HG02571 (cell line): ENCODE measurements around the gene MILR1.
"Not testable (repeated sequence)": the region's sequence is repeated elsewhere in the genome, so short reads cannot be mapped to it uniquely, and the experiment has no call there.

Experiments used
- ATAC-seq: cut with Tn5 transposase; IDR thresholded peaks from one replicate; pipeline ENCODE4 v1.9.1; 2021; ENCODE audit warnings: mild to moderate bottlenecking, moderate library complexity; ENCODE audit not compliant: unreplicated experiment

MILR1 gene, protein sequence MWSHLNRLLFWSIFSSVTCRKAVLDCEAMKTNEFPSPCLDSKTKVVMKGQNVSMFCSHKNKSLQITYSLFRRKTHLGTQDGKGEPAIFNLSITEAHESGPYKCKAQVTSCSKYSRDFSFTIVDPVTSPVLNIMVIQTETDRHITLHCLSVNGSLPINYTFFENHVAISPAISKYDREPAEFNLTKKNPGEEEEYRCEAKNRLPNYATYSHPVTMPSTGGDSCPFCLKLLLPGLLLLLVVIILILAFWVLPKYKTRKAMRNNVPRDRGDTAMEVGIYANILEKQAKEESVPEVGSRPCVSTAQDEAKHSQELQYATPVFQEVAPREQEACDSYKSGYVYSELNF

DNA sequence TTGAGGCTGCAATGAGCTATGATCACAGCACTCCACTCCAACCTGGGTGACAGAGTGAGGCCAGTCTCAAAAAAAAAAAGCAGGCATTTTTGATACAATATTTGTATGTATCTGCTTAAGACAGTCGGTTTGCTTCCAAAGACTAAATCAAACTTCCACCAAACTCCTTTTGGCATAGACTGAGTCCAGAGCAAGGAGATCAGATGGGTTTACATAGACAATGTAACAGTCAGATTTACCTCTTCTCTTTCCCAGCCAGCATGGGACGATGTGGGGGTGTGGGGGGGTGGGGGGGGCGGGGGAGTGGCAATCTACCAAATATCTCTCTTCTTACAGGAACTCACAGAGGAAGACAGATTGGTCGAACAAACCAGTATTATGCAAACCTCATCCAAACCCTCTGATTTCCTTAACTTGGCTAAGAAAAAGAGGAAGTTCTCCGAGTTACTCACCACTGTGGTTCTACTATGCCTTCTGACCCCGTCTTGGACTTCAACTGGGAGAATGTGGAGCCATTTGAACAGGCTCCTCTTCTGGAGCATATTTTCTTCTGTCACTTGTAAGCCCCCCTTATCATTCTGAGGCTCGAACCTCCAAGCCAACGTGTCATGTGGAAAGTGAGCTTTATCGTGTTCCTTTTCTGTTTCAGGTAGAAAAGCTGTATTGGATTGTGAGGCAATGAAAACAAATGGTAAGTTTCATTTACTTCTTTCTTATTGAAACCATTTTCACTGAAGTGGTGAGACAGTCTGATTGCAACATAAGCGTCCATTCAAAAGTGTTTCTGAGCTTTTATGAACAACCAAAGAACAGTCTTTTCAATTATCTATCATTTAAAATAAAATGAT, at the start of gene MILR1:
MILR1 (plus strand) TSS at position 451 of the 848 bp plus-strand sequence; CDS start at position 505, 54 bp downstream.
- no peak for ATAC-seq

DNA sequence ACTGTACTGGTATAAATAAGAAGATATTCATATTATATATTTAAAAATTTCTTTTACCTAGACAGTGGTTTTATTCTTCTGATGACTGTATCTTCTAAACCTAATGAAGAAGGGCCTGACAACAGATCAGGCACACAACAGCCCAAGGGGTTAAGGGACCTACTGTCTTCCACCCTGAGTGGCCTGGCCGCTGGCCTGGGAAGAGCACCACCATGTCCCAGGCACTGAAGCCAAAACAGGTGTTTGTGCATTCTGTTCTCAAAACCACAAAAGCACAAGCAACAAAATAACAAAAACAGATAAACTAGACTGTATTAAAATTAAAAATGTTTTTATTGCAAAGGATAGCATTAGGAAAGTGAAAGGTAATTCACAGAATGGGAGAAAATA, 49.2 kb upstream of the MILR1 start:
- no peak for ATAC-seq

DNA sequence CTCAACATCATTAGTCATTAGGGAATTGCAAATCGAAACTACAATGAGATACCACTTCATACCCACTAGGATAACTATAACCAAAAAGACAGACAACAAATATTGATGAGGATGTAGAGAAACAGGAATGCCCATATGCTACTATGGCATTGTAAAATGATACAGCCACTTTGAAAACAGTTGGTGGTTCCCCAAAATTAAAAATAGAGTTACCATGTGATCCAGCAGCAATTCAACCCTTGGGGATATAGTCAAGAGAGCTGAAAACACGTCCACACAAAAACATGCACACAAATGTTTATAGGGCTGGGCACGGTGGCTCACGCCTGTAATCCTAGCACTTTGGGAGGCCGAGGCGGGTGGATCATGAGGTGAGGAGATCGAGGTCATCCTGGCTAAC, 48.3 kb upstream of the MILR1 start:
- ATAC-seq, result no peak

DNA sequence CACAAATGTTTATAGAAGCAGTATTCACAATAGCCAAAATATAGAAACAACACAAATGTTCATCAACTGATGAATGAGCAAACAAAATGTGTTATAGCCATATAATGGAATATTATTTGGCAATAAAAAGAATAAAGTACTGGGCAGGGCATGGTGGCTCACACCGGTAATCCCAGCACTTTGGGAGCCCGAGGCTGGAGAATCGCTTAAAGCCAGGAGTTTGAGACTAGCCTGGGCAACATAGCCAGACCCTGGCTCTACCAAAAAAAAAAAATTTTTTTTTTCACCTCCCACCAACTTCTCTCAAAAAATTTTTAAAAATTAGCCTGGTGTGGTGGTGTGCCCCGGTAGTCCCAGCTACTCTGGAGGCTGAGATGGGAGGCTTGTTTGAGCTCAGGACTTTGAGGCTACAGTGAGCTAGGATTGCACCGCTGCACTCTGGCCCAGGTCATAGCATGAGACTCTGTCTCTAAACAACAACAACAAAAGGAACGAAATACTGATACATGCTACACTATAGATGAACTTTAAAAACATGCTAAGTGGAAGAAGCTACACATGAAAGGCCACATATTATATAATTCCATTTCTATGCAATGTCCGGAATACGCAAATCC, 47.6 kb upstream of the MILR1 start:
- no peak for ATAC-seq

DNA sequence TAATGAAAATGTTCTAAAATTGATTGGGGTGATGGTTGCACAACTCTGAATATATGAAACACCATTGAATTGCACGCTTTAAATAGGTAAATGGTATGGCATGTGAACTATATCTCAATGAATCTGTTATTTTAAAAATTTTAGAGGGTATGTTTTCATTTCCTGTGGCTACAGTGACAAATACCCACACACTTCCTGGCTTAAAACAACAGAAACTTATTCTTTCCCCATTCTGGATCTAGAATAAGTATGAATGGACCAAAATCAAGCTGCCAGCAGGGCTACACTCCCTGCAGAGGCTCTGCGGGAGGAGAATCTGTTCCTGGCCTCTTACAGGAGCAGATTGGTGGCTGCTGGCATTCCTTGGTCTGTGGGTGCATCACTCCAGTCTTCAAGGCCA, 47.0 kb upstream of the MILR1 start:
- ATAC-seq, result no peak

DNA sequence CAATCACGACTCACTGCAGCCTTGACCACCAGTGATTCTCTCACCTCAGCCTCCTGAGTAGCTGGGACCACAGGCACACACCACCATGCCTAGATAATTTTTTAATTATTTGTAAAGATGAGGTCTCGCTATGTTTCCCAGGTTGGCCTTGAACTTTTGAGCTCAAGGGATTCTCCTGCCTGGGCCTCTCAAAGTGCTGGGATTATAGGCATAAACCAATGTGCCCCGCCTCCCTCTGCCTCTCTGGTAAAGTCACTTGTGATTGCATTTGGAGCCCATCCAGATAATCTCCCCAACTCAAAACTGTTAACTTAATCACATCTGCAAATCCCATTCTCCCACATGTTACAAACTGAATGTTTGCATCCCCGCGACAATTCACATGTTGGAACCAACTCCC, 46.4 kb upstream of the MILR1 start:
- ATAC-seq, result no peak

DNA sequence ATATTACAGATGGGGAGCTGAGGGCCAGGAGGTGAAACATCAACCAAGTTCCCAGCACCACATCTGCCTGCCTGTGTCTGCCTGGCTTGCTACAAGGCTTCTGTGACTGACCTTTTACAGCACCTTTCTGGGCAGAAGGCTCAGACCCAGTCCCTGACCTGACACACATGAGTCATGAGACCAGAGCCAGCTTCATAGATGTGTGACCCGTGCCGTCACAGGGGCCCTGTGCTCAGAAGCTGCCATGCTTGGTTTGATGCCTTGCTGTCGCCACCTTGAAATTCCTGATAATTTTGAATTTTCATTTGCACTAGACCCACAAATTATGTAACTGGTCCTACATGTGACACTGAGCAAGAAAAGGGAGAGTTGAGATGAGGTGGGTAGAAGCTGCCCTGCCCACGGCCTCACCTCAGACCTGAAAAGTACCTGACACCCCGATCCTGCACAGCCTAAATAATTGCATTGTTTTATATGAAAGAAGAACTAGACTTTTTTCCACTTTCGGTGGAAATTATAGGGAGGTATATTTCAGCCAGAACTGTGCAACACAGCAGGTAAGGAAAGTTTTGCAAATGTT, 44.9 kb upstream of the MILR1 start:
- no peak for ATAC-seq

DNA sequence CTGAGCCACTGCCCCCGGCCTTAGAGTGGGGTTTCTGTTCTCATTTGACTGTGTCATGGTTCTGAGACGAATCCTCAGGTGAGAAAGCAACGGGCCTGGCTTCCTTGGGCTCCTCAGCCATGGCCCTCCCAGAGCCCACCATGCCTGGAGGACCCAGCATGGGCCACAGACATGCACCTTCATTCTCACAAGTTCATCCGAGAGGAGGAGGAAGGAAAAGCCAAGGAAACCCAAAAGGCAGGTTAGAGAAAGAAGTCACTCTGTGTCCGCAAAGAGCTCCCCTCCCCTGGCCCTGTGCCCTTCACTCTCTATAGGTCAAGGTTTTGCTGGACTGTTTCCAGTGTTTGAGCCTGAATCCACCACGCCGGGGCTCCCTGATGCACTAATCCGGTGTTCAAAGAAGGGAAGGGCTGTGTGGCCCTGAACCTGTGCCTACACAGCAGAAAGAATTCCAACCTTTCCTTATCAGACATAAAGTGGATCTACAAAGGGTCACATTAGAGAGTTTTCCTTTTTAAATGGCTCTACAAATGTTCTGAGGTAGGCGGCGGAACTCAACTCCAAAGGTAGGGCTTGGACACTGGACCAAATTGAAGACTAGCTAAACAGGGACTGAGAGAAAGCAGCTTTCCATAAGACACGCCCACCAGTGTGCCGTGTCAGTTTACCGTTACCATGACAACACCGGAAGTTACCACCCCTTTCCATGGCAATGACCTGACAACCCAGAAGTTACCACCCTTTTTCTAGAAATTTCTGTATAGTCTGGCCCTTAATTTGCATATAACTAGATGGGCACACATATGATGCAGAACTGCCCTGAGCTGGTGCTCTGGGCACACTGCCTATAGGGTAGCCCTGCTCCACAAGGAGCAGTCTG, 42.4 kb upstream of the MILR1 start:
- ATAC-seq, result no peak

DNA sequence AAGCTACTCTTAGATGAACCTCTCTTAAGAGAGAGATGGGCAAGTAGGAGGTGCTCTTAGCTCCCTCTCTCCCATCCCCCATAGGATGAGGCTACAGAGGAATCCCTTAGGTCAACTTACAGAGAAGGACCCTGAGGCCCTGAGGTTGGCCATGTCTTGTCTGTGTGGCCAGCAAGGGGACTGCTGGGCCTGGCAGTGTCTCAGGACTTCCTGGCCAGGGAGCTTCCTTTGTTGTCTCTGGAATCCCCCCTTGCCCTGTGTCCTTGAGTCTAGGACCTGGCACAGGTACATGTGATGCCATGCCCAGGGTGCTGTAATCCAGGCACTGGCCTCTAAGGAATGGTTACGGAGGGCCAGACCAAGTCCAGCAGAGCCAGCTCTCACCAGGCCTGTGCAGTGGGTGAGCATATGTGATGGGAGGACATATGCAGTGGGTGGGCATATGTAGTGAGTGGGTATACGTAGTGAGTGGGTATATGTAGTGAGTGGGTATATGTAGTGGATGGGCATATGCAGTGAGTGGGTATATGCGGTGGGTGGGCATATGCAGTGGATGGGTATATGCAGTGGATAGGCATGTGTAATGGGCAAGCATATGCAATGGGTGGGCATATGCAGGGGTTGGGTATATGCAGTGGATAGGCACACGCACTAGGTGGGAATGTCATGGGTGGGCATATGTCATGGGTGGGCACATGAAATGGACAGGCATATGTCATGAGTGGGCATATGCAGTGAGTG, 38.0 kb upstream of the MILR1 start:
- no peak for ATAC-seq

DNA sequence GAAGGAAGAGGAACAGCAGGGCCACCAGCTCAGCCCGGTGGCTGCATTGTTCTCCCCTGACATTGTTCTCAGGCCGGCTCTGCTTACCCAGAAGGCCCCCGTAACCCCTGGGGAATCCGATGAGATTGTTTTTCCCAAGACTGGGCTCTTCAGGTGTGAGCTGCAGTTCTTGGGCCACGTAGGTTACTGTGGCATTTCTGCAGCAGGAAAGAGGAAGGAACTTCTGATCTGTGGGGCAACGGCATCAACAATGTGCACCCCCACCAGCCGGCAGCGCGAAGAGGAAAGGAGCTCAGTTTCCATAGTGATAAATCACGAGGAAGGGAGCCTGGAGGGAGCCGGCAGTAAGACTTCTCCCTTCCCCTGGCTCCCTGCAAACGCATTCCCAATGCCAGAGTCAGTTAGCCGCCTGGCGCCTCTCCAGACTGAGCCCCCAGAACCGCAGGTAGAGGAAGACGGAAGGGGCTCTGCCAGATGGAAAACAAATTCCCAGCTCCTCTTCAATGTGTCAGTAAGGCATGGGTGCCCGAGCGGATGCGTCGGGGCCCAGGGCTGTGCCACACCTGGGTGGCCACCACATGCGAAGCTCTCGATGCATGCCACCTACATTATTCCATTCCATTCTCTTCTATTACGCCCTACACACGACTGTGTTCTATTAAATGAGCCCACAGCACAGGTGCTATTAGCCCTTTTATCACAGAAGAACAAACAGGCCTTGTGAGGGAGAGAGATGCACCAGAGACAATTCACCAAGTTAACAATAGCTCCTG, 36.7 kb upstream of the MILR1 start:
- ATAC-seq, result no peak

DNA sequence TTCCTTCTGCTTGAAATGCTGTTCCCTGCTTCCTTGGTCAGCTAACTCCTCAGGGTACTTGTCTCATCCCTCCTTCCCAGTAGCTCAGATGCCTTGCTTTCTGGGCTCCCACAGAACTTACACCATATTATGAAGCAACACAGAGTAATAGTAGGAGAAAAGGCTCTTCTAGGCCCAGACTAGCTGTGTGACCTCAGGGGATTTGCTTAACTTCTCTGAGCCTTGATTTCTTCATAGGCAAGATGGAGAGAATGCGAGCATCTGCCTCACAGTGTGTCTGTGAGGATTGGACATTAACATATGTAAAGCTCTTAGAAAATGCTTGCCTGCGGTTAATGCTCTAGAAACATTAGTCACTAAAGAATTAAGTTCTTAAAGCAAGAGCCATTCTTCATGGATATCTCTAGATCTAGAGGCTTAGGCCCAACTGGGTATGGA, 36.0 kb upstream of the MILR1 start:
- no peak for ATAC-seq

DNA sequence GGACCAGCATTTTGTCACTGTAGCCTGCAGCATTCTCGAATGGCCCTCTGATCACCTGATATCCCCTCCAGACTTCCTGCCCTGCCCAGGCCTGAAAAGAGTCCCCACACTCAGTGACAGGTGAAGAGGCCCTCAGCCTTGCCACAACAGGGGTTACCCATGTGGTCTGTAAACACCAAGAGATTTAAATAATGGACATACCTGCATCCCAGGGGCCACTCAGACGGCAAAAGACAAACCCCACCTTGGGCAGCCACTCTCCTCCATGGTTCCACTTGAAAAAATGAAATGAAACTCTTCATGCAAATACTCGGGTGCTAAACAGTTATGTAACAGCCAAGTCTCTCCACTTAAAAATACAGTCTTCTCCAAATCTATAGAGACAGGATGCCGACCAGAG, 35.4 kb upstream of the MILR1 start:
- ATAC-seq, result peak; percentile 57

DNA sequence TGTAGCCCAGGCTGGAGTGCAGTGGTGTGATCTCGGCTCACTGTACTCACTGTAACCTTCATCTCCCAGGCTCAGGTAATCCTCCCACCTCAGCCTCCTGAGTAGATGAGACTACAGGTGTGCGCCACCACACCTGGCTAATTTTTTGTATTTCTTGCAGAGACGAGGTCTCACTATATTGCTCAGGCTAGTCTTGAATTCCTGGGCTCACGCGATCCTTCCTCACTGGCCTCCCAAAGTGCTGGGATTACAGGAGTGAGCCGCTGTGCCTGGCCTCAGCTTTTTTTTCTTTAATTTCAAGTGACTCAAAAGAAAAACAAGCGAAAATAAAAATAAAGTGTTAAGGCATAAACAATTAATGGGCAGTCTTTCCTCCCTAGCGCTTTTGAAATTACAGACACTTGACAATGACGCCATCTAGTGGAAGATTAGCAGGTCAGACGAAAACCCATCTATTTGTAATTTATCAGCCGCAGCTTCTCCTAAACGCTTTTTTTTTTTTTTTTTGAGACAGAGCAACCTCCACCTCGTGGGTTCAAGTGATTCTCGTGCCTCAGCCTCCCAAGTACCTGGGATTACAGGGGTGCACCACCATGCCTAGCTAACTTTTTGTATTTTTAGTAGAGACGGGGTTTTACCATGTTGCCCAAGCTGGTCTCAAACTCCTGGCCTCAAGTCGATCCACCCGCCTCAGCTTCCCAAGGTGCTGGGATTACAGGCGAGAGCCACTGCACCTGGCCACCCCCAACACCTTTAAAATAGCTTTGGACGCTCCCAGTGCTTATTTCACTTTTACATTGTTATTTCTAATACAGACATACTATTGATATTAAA, 30.2 kb upstream of the MILR1 start:
- ATAC-seq, result no peak

DNA sequence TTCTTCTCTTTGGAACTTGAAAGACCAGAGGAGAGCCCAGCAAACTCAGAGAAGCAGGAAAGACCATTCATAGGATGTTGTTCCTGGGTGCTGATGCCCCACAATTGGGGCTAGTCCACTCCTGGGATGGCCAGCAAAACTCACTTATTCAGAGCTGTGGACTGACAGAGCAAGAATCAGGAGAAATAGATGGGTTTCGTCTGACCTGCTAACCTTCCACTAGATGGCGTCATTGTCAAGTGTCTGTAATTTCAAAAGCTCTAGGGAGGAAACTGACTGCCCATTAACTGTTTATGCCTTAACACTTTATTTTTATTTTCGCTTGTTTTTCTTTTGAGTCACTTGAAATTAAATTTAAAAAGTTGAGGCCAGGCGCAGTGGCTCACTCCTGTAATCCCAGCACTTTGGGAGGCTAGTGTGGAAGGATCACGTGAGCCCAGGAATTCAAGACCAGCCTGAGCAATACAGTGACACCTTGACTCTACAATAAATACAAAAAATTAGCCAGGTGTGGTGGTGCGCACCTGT, 28.7 kb upstream of the MILR1 start:
- ATAC-seq, result no peak

DNA sequence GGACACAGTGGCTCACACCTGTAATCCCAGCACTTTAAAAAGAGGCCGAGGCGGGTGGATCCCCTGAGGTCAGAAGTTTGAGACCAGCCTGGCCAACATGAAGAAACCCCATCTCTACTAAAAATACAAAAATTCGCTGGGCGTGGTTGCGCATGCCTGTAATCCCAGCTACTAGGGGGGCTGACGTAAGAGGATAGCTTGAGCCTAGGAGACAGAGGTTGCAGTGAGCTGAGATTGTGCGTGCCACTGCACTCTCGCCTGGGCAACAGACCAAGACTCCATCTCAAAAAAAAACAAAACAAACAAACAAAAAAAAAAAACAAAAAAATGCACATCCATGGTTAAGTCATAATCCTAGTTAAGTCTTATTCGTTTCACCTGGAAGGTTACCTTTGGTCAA, 26.8 kb upstream of the MILR1 start:
- ATAC-seq, result not testable (repeated sequence)

DNA sequence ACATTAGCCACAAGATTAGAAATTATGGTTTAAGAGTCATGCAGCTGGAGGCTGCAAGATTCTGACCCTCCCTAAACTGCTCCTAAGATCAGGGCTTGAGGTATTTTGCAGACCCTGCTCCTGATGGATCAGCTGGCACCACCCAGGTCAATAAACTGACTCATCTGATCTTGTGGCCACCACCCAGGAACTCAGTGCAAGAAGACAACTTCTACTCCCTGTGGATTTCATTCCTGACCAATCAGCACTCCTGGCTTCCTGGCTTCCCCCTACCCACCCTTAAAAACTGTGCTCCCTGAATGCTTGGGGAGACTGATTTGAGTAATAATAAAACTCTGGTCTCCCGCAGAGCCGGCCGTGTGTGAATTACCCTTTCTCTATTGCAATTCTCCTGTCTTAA, 25.0 kb upstream of the MILR1 start:
- no peak for ATAC-seq

DNA sequence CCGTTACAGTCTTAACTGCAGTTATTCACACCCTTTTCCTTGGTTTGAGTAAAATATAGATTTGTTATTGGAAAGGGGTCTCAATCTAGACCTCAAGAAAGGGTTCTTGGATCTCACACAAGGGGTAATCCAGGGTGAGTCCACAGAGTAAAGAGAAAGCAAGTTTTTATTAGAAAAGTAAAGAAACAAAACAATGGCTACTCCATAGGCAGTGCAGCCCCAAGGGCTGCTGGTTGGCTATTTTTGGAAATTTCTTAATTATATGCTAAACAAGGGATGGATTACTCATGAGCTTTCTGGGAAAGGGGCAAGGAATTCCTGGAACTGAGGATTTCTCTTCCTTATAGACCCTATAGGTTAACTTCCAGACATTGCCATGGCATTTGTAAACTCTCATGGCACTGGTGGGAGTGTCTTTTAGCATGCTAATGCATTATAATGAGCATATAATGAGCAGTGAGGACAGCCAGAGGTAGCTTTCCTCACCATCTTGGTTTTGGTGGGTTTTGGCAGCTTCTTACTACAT, 24.5 kb upstream of the MILR1 start:
- no peak for ATAC-seq

DNA sequence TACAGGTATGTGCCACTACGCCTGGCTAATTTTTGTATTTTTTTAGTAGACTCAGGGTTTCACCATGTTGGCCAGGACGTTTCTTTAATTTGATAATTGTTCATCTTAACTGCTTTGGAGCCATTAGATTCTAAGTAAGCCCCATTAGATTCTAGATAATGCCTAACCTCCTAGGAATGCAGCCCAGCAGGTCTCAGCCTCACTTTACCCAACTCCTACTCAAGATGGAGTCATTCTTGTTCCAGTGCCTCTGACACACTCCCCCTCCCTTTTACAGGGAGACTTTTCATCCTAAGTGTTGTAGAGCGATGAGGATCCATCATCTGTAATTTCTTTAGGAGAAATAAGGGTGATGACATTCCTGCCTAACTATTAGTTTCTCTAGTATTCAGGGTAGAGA, 23.7 kb upstream of the MILR1 start:
- ATAC-seq, result no peak
